ENCODE measurements around the gene RERE.

The RERE gene

DNA sequence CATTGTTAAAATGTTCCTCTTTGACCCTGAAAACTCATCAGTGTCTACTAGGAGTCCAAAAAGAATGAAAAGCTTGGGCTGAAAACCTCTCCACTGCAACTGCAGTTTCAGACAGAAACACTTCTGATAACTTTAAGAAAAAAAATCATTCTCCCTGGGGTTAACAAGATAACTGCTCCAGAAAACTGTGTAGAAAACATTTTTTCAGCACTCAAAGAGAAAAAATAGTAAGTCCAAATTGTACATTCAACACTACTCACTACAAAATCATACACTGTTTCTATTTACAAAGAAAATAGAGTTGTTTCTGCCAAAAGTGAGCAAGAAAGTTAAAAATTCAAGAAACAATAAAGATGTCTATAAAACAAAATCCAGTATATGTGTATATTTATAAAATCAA is 157.8 kb downstream of the RERE start:
- Histone ChIP-seq H3K27ac (ENCODE audit: low read depth, low read length) (no peak overlapping the region), H3K9ac (ENCODE audit: low read length) (no peak overlapping the region), H3K27me3 (ENCODE audit: low read length) (no peaks in the 10 kb centered on the region), H3F3A (ENCODE audit: insufficient read depth) (no peaks in the 10 kb centered on the region), H2AFZ (ENCODE audit: low read depth, low read length, severe bottlenecking) (no peak overlapping the region), H3K9me3 (ENCODE audit: insufficient read depth, low read length) (no peaks in the 10 kb centered on the region), H3K4me3 (ENCODE audit: insufficient read depth, low read length, poor library complexity, severe bottlenecking) (no peak overlapping the region), H4K20me1 (ENCODE audit: low read depth, low read length) (no peaks in the 10 kb centered on the region), H3K79me2 (ENCODE audit: insufficient read depth, low read length) (no peaks in the 10 kb centered on the region), H3K4me2 (ENCODE audit: low read depth, low read length, poor library complexity, severe bottlenecking) (no peak overlapping the region), H3K36me3 (ENCODE audit: low read length) (no peaks in the 10 kb centered on the region), H3K9me2 (replicated peaks; ENCODE audit: insufficient read depth, low read length) (no peaks in the 10 kb centered on the region)
- no peak for TF ChIP-seq EZH2phosphoT487 (conservative IDR thresholded peaks at IDR 0.05; ENCODE audit: low read length)
- no peak for TF ChIP-seq CTCF (IDR thresholded peaks at IDR 0.05; ENCODE audit: insufficient read depth, low read length, poor library complexity, severe bottlenecking)

- no peaks in the 10 kb centered on the region for H3K36me3 ChIP-seq (ENCODE audit: low read length)
- H3F3A ChIP-seq (ENCODE audit: insufficient read depth): no peaks in the 10 kb centered on the region
- no peaks in the 10 kb centered on the region for H3K9me2 ChIP-seq (replicated peaks; ENCODE audit: insufficient read depth, low read length)
- H3K27me3 ChIP-seq (ENCODE audit: low read length): no peaks in the 10 kb centered on the region
- H3K4me2 ChIP-seq (ENCODE audit: low read depth, low read length, poor library complexity, severe bottlenecking): no peak overlapping the region
- H3K79me2 ChIP-seq (ENCODE audit: insufficient read depth, low read length): no peaks in the 10 kb centered on the region
- TF ChIP-seq EZH2phosphoT487 (conservative IDR thresholded peaks at IDR 0.05; ENCODE audit: low read length) (no peak), CTCF (IDR thresholded peaks at IDR 0.05; ENCODE audit: insufficient read depth, low read length, poor library complexity, severe bottlenecking) (no peak)
- no peaks in the 10 kb centered on the region for H4K20me1 ChIP-seq (ENCODE audit: low read depth, low read length)
- no peak overlapping the region for H3K9ac ChIP-seq (ENCODE audit: low read length)
- H3K9me3 ChIP-seq (ENCODE audit: insufficient read depth, low read length): no peaks in the 10 kb centered on the region
- no peak overlapping the region for H3K27ac ChIP-seq (ENCODE audit: low read depth, low read length)
- H2AFZ ChIP-seq (ENCODE audit: low read depth, low read length, severe bottlenecking): no peak overlapping the region
- no peak overlapping the region for H3K4me3 ChIP-seq (ENCODE audit: insufficient read depth, low read length, poor library complexity, severe bottlenecking)
These were observed 163.6 kb downstream of the RERE start for GRCh38 chr1:8653878-8654277.

DNA sequence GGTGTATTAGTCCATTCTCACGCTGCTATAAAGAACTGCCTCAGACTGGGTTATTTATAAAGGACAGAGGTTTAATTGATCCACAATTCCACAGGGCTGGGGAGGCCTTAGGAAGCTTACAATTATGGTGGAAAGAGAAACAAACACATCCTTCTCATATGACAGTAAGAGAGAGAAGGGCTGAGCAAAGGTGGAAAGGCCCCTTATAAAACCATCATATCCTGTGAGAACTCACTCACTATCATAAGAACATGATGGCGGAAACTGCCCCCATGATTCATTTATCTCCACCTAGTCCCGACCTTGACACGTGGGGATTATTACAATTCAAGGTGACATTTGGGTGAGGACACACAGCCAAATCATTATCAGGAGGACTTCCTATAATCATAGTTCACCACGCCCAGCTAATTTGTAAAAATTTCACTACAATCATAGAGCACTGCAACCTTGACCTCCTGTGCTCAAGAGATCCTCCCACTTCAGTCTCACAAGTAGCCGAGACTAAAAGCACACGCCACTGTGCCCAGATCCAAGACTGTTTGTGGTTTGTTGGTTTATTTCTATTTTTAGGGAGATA is 164.9 kb downstream of the RERE start:
- Histone ChIP-seq H3K79me2 (ENCODE audit: insufficient read depth, low read length) (no peaks in the 10 kb centered on the region), H3K27me3 (ENCODE audit: low read length) (no peaks in the 10 kb centered on the region), H3F3A (ENCODE audit: insufficient read depth) (no peaks in the 10 kb centered on the region), H3K36me3 (ENCODE audit: low read length) (no peaks in the 10 kb centered on the region), H3K4me3 (ENCODE audit: insufficient read depth, low read length, poor library complexity, severe bottlenecking) (no peak overlapping the region), H3K4me2 (ENCODE audit: low read depth, low read length, poor library complexity, severe bottlenecking) (no peak overlapping the region), H4K20me1 (ENCODE audit: low read depth, low read length) (no peaks in the 10 kb centered on the region), H2AFZ (ENCODE audit: low read depth, low read length, severe bottlenecking) (no peak overlapping the region), H3K9me2 (replicated peaks; ENCODE audit: insufficient read depth, low read length) (no peaks in the 10 kb centered on the region), H3K9ac (ENCODE audit: low read length) (no peak overlapping the region), H3K27ac (ENCODE audit: low read depth, low read length) (no peak overlapping the region), H3K9me3 (ENCODE audit: insufficient read depth, low read length) (no peaks in the 10 kb centered on the region)
- no peak for TF ChIP-seq CTCF (IDR thresholded peaks at IDR 0.05; ENCODE audit: insufficient read depth, low read length, poor library complexity, severe bottlenecking)
- TF ChIP-seq EZH2phosphoT487 (conservative IDR thresholded peaks at IDR 0.05; ENCODE audit: low read length): no peak

Measured in SU-DHL-6 (cell line).